GM12873 (cell line): Measurements from ENCODE around the gene FAM162A.

Experiments used
- TF ChIP-seq, protein P1 (sequence below): IDR thresholded peaks from 2 replicates; pipeline ENCODE4 v1.5.1; 2012; ENCODE audit warnings: low read depth, mild to moderate bottlenecking, moderate library complexity, low read length, control low read depth; ENCODE audit not compliant: insufficient read depth; ENCODE audit errors: missing control alignments

Gene FAM162A

GRCh38 chr3:122389892-122390291 lies 5.9 kb downstream of the FAM162A start:
- TF ChIP-seq, protein P1, sequence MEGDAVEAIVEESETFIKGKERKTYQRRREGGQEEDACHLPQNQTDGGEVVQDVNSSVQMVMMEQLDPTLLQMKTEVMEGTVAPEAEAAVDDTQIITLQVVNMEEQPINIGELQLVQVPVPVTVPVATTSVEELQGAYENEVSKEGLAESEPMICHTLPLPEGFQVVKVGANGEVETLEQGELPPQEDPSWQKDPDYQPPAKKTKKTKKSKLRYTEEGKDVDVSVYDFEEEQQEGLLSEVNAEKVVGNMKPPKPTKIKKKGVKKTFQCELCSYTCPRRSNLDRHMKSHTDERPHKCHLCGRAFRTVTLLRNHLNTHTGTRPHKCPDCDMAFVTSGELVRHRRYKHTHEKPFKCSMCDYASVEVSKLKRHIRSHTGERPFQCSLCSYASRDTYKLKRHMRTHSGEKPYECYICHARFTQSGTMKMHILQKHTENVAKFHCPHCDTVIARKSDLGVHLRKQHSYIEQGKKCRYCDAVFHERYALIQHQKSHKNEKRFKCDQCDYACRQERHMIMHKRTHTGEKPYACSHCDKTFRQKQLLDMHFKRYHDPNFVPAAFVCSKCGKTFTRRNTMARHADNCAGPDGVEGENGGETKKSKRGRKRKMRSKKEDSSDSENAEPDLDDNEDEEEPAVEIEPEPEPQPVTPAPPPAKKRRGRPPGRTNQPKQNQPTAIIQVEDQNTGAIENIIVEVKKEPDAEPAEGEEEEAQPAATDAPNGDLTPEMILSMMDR: no peak

DNA sequence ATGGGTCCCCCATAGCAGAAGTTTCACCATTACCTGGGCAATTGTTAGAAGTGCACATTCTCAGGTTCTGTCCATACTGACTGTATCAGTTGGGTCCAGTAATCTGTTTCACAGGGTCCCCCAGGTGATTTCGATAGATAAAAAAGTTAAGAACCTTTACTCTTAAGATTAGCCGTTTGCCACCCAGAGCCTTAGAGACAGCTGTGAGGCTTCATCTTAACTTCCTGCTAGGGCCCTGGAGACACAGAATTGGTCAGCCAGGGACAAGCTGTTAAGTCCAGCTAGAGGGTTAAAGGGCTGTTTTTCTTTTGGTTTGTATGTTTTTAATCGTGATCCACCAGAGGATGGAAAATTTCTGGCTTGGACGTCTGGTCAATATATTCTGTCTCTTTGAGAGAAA lies 6.7 kb downstream of the FAM162A start:
- TF ChIP-seq, protein P1: no peak

GRCh38 chr3:122391681-122392446 lies 7.9 kb downstream of the FAM162A start:
- TF ChIP-seq, protein P1: no peak

DNA sequence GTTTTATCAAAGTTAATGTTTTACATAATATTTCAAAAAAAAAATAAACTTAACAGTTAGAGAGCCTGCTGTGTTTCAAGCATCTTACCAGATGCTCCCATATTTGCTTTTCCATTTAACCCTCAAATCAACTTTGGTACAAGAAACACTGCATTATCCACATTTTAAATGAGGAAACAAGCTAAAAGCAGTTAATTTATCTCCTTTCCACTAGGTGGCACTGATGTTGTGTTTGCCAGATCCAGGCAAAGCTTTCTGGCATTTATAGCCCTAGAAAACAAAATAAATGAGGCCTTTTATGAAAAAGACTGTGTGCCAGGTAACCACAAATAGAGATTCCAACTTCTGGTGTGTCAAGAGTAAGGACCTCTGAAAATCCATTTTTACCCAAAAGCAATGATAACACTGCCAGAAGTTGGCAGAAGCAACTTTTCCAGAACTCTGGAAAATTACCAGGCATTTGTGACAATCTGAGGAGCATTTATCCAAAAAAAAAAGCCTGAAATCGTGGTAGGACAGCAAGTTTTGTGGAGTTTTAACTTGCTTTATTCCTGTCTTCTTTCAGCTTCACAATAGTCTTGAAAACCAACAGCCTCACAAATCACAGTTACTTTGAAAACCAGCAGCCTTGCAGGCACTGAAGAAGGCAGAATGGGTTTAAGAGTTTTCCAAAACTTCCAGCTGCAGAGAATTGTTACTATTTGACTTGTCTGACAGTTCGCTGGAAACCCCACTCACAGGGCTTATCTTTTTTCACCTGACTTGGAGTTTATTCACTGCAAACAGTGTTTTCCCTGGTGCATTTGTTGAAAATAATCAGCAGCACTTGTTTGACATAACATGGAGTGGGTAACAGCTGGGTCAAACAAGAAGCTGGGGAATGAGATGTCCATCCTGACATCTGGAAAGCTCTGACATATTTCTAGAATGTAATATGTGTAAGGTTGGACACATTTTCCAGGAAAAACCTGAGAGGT lies 9.2 kb downstream of the FAM162A start:
- TF ChIP-seq, protein P1: peak; percentile 67

DNA sequence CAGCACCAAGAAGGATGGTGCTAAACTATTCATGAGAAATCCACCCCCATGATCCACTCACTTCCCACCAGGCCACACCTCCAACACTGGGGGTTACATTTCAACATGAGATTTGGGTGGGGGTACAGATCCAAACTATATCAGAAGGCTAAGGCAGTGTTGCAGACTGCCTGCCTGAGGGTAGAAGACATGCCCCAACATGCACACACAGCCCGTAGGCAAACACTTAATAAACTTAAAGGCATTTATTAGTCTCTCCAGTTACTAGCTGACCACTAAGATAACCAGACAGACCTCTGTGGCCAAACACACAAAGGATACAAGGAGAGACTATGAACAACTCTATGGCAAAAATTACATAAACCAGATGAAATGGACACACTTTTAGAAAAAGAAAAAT lies 10.2 kb downstream of the FAM162A start:
- TF ChIP-seq, protein P1: no peak

- TF ChIP-seq, protein P1: no peak
Measured at GRCh38 chr3:122395582-122395981, 11.6 kb downstream of the FAM162A start.

GRCh38 chr3:122396511-122396910 lies 12.5 kb downstream of the FAM162A start:
- TF ChIP-seq, protein P1: no peak
